Measurements from ENCODE around the gene DCC.

DNA sequence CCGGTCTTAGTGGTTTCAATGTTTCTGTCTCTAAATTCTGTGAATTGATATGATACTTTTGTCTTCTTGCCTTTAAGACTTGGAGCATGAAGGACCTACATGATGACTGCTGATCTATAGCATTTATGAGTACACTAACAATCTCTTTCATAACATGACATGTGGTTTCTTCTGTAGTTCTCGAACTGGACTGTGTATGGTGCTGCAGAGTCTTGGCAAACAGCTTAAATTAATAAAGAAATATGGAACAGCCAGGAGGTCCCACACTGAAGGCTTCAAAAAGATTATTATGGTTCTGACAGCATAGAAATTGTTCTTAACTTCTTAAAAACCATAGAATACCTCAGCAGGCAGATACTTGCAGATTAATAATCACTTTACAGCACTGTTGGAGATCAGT, 145.0 kb downstream of the DCC start:
- TF ChIP-seq, protein P1, sequence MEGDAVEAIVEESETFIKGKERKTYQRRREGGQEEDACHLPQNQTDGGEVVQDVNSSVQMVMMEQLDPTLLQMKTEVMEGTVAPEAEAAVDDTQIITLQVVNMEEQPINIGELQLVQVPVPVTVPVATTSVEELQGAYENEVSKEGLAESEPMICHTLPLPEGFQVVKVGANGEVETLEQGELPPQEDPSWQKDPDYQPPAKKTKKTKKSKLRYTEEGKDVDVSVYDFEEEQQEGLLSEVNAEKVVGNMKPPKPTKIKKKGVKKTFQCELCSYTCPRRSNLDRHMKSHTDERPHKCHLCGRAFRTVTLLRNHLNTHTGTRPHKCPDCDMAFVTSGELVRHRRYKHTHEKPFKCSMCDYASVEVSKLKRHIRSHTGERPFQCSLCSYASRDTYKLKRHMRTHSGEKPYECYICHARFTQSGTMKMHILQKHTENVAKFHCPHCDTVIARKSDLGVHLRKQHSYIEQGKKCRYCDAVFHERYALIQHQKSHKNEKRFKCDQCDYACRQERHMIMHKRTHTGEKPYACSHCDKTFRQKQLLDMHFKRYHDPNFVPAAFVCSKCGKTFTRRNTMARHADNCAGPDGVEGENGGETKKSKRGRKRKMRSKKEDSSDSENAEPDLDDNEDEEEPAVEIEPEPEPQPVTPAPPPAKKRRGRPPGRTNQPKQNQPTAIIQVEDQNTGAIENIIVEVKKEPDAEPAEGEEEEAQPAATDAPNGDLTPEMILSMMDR (IDR thresholded peaks at IDR 0.05): no peak
- TF ChIP-seq POLR2AphosphoS5 (IDR thresholded peaks at IDR 0.05) (no peak), POLR2A (IDR thresholded peaks at IDR 0.05) (no peak)
